Keratinocyte (primary cell): ENCODE data around the gene GPR65.

ENCODE experiments used
- EZH2 ChIP-seq: IDR thresholded peaks from one replicate; pipeline ENCODE4 v1.6.1; 2012; ENCODE audit warnings: inconsistent platforms, mild to moderate bottlenecking, low read length, moderate library complexity
- TF ChIP-seq, protein P1 (sequence below), 3 experiments: IDR thresholded peaks in 1 of 3; conservative IDR thresholded peaks in 1 of 3; optimal IDR thresholded peaks in 1 of 3; 2 replicates in 2 of 3; 3 replicates in 1 of 3; pipeline versions ENCODE3 to v1.5.1; 2011; ENCODE audit warnings: low read length in 3 of 3, mild to moderate bottlenecking in 3 of 3, moderate library complexity in 2 of 3, control low read depth in 1 of 3, inconsistent platforms in 1 of 3; ENCODE audit not compliant: insufficient read depth in 2 of 3; ENCODE audit errors: extremely low read depth in 1 of 3

DNA sequence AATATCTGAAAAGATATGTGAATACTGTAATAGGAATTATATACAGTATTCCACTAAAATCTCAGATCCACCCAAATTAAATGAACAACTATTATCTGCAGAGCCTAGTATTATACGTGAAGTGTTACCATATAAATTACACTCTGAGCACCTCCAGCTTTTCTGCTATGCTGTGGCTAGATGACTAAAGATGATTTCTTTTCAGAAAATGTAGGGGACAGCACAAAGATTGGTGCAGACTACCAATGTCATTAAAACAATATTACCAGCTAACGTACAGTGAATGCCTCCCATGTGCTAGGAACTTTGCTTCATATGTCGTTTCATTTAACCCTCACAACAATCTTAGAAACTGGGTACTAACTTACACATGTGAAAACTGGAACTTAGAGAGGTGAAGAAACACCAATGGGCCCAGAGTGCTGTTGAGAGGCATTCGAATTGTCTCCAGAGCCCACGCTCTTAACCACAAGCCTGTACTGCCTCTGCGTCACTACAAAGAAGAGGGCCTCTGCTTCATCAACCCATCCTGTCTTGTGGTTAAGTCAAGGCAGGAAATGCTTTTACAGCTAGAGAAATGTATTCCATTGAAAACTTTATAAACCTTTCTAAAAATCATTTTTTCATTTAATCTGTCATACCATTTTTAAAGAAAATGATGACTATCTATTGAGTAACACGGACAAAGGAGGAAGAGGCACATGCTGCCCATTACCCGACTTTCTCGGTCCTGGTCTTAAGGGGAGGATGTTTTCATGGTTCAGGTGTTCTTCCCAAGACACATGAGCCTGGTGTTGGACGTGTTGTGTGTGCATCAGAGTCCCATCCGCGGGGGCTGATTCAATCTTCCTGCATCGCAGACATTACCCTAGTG lies 1.3 kb downstream of the GPR65 start:
- TF ChIP-seq, protein P1, sequence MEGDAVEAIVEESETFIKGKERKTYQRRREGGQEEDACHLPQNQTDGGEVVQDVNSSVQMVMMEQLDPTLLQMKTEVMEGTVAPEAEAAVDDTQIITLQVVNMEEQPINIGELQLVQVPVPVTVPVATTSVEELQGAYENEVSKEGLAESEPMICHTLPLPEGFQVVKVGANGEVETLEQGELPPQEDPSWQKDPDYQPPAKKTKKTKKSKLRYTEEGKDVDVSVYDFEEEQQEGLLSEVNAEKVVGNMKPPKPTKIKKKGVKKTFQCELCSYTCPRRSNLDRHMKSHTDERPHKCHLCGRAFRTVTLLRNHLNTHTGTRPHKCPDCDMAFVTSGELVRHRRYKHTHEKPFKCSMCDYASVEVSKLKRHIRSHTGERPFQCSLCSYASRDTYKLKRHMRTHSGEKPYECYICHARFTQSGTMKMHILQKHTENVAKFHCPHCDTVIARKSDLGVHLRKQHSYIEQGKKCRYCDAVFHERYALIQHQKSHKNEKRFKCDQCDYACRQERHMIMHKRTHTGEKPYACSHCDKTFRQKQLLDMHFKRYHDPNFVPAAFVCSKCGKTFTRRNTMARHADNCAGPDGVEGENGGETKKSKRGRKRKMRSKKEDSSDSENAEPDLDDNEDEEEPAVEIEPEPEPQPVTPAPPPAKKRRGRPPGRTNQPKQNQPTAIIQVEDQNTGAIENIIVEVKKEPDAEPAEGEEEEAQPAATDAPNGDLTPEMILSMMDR (optimal IDR thresholded peaks at IDR 0.05 in 1 of 3, IDR thresholded peaks at IDR 0.05 in 1 of 3, conservative IDR thresholded peaks at IDR 0.05 in 1 of 3; ENCODE audit: extremely low read depth in 1 of 3, insufficient read depth in 2 of 3, low read length in 3 of 3) = no peak
- no peak for TF ChIP-seq EZH2
